ENCODE results near the gene SURF2.
"Not testable (repeated sequence)": the region's sequence is repeated elsewhere in the genome, so short reads cannot be mapped to it uniquely, and the experiment has no call there.

The SURF2 gene

DNA sequence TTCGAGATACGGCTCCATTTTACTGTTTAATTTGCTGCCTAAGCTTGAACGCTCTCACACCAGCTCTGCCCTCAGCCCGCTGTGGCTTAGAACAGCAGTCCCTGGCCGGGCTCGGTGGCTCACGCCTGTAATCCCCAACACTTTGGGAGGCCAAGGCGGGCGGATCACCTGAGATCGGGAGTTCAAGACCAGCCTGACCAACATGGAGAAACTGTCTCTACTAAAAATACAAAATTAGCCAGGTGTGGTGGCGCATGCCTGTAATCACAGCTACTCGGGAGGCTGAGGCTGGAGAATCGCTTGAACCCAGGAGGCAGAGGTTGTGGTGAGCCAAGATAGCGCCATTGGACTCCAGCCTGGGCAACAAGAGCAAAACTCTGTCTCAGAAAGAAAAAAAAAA lies 20.9 kb downstream of the SURF2 start:
- not testable (repeated sequence) for DNase-seq (ENCODE audit: low read depth in 2 of 2)

DNA sequence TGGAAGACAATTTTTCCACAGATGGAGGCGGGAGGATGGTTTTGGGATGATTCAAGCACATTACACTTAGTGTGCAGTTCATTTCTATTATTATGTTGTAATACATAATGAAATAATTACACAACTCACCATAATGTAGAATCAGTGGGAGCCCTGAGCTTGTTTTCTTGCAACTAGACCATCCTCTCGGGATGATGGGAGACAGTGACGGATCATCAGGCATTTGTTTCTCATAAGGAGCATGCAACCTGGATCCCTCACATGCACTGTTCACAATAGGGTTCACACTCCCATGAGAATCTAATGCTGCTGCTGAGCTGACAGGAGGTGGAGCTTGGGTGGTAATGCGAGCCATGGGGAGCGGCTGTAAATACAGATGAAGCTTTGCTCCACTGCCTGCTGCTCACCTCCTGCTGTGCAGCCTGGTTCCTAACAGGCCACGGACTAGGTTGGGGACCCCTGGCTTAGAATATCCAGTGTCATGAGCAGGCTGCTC lies 21.4 kb downstream of the SURF2 start:
- no peak for DNase-seq (ENCODE audit: low read depth in 2 of 2)

DNA sequence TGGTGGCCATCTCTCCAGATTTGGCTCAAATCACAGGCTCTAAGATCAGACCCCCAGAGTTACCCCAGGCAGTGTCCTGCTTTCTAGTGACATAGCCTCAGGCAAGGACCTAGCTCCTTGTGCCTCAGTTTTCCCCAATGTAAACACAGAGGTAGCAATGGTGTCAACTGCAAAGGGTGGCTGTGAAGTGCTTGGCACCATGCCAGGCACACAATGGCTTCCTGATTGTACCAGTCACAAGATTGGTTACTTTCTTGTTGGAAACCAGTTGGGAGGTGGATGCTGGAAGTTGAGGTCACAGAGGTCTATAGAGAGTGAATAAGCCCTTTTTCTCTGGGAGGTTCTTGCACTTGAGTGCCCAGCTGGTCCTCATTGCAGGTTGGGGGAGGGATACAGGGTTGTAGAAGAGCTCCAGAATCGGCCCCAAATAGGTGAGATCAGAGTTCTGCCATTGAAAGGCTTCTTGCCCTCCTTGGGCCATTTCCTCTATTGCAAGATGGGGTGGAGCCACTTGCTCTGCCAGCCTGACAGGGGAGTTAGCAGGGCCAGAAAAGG lies 22.1 kb downstream of the SURF2 start:
- no peak for DNase-seq (ENCODE audit: low read depth in 2 of 2)

DNA sequence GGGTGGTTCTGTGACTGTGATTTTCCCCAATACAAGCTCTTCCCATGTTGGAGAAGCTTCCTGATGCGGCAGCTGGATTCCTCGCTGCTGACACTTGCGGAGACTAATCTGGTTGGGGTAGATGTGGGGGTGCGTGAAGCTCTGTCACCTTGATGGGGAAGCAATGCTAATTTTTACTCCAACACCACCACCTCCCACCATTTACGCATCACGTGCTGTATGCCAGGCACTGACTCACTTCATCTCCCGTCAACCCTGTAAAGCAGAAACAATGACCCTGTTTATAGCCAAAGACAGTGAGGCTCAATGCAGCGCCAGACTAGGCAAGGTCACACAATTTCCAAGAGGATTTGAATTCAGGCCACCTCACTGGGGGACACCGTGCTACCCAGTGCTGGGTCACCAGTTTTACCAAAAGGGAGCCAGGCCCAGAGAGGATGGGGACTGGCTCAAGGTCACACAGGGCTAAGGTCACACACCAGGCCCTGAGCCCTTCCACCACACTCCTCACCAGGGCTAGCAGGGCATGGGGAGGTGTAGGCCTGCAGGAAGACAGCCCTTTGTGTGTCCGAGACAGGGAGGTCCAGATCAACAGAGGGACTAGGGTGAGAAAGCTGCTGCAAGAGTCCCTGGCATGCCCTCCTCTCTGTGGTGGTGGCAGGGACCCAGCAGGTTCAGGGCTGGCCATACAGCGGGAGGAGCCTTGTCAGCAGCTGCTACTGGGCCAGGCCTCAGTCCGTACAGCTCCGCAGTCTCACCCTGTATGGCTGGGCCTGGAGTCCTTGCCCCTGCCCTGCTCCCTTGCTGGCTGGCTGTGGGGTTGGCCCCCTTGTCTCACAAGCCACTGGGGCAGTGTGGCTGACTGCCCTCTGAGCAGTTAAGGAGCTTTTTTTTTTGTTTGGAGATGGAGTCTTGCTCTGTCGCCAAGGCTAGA lies 23.1 kb downstream of the SURF2 start:
- DNase-seq (ENCODE audit: low read depth in 2 of 2) = no peak

DNA sequence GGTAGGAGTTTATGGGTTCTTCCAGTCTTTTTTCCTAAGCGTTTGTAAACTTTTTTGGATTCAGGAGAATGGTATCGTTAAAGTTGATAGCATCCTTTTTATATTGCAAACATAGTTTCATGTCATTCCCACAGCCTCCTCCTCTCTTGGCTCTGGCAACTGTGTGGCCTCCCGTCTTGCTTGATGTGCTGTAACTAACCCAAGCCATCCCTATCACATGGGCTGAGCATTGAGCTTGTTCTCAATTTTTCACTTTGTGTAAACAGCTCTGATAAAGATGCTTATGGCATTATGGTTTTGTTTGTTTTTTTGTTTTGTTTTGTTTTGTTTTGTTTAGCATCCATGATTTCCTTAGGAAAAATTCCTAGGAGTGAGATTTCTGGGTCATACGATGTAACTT lies 24.4 kb downstream of the SURF2 start:
- DNase-seq (ENCODE audit: low read depth in 2 of 2) = no peak

DNA sequence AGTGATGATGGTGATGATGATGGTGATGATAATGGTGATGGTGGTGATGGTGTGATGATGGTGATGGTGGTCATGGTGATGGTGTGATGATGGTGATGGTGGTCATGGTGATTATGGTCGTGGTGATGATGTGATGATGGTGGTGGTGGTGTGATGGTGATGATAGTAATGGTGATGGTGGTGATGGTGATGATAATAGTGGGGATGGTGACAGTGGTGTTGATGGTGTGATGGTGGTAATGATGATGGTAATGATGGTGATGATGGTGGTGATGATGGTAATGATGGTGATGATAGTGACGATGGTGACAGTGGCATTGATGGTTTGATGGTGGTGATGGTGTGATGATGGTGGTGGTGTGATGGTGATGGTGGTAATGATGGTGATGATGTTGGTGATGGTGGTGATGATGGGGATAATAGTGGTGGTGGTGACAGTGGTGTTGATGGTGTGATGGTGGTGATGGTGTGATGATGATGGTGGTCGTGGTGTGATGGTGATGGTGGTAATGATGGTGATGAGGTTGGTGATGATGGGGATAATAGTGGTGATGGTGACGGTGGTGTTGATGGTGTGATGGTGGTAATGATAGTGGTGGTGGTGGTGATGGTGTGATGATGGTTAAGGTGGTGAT lies 26.3 kb downstream of the SURF2 start:
- no peak for DNase-seq (ENCODE audit: low read depth in 2 of 2)

DNA sequence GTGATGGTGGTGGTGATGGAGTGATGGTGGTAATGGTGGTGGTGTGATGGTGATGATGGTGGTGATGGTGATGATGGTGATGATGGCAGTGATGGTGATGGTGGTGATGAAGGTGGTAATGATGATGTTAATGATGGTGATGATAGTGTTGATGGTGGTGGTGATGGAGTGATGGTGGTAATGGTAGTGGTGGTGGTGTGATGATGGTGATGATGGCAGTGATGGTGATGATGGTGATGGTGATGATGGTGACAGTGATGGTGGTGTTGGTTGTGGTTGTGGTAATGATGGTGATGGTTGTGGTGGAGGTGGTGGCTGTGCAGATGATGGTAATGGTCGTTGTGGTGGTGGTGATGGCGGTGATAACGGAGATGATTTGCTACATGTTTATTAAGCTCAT lies 27.1 kb downstream of the SURF2 start:
- DNase-seq (ENCODE audit: low read depth in 2 of 2) = no peak

DNA sequence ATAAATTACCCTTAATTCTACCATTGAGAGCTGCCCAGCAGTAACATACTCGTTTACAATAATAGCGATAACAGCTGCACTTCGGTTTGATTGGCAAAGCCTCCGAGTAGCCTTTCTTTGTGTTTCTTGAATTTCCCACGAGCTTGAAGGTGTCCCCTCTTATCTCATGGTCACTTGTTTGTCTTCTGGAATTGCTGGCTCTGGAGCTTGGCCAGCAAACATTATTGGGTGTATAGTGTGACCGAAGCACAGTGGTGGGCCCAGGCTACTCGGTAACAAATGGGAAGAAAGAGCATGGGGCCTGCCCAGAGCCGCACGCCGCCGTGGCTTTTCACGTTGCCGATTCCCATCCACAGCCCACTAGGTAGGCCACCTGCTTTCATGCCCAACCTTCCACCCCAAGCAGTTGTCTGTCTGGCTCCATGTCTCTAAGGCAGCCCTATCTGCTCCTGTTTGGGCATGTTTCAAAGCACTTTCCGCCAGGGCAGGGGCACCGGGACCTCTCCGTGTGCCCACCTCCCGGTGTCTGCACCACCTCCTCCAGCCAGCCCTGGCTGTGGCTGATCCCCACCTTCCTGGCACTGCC lies 28.5 kb downstream of the SURF2 start:
- no peak for DNase-seq (ENCODE audit: low read depth in 2 of 2)

DNA sequence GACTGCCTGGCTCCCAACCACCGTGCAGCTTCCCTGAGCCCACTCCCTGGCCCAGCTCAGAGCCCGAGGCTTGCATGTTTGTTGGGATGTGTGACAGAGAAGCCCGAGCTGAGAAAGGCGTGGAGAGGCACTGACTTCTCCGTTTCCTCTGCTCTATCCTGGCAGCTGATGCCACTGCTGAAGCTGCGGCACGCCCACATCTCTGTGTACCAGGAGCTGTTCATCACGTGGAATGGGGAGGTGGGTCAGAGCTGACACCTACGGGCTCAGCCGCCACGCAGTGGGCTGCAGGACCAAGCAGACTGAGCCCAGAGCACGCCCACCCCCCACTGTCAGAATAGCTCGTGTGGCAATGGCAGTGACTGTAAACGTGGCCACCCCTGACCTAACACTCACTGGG lies 29.1 kb downstream of the SURF2 start:
- DNase-seq (ENCODE audit: low read depth in 2 of 2) = no peak

DNA sequence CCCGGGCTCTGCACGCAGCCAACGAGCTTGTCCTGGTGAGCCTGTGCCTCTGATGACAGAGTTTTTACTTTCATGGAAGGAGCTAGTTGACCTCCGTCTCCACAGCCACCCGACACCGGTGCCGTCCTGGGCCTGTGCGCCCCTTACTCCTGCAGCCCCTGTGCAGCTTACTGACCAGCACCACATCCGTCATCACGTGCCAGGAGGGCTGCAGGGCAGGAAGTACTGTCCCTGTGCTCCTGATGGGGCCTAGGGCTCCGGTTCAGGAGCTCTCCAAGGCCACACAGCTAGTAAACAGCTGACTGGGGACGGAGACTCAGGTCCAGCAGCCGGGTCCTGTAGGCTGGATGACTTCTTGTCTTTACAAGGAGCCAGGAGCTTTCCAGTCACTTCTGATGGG lies 30.0 kb downstream of the SURF2 start:
- DNase-seq (ENCODE audit: low read depth in 2 of 2) = no peak

DNA sequence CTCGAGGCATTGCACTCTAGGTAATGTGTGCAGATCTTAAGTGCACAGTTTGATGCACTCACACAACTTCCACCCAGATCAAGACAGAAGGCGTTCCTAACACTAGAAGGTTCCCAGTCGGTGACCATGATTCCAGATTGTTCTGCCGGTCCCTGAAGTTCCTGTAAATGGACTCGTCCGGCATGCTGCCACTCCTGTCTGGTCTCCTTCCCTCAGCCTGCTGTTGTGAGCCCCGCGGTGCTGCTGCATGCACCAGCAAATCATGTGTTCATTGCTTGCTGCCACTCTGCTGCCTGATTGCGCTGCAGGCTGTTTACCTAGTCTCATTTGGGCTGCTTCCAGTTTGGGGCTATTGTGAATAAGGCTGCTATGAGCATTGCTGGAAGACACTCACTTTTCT lies 31.3 kb downstream of the SURF2 start:
- no peak for DNase-seq (ENCODE audit: low read depth in 2 of 2)

DNA sequence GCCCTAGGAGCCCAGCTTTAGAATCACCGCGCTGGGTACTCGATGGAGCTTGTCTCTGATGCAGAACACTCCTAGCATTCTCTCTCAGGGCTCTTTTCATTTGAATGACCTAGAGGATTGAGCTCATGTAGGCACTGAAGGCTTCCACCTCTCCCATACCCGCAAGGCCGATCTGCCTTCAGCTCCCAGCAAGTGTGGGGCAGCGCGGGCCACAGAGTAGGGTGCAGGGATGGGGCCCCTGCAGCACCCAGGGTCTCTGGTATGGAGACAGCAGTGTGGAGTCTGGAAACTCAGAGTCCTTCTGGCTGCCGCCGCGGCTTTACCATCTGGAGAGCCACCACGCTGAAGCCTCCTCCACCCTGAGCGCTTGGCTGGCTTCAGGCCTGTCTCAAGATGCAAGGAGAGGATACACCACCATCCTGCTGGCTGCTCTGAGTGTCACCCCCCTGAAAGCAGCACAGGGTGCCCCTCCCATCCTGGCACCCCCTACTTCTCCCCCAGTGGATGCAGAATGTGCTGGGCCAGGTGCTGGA lies 32.7 kb downstream of the SURF2 start:
- no peak for DNase-seq (ENCODE audit: low read depth in 2 of 2)

DNA sequence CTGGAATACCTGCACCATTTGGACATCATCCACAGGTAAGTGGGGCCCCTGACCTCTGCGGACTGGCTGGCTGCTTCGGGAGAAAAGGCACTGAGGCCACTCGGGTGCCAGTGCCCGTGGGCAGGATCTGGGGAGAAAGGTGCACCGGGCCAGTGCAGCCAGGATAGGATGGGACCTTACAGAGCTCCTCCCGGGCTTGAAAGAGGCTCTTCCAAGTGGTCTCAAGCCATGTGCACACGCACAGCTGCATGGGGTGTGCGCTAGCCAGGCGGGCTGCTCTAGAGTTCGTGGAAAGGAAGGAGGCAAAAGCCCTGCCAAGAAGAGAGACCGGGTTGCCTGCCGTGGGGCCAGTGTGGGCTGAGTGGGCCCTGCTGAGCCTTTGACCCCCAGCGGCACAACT lies 33.2 kb downstream of the SURF2 start:
- DNase-seq (ENCODE audit: low read depth in 2 of 2) = no peak

DNA sequence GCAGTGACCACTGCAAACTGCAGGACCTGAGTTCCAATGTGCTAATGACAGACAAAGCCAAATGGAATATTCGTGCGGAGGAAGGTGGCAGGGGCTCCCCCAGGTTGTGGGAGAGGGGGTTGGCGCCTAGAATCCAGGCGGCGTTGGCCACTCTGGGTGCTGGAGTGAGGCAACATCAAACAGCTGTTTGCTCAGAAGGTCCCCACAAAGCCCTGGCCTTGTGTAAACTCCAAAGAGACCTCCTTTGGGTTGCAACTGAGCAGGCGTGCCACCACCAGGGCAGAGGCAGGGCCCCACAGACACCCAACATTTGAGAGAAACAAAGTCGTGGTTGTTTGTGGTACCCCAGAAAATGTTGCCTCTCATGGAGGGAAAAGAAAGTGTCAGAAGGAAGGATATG lies 34.4 kb downstream of the SURF2 start:
- no peak for DNase-seq (ENCODE audit: low read depth in 2 of 2)

DNA sequence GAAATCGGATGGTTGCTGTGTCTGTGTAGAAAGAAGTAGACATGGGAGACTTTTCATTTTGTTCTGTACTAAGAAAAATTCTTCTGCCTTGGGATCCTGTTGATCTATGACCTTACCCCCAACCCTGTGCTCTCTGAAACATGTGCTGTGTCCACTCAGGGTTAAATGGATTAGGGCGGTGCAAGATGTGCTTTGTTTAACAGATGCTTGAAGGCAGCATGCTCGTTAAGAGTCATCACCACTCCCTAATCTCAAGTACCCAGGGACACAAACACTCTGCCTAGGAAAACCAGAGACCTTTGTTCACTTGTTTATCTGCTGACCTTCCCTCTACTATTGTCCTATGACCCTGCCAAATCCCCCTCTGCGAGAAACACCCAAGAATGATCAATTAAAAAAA lies 35.1 kb downstream of the SURF2 start:
- not testable (repeated sequence) for DNase-seq (ENCODE audit: low read depth in 2 of 2)

DNA sequence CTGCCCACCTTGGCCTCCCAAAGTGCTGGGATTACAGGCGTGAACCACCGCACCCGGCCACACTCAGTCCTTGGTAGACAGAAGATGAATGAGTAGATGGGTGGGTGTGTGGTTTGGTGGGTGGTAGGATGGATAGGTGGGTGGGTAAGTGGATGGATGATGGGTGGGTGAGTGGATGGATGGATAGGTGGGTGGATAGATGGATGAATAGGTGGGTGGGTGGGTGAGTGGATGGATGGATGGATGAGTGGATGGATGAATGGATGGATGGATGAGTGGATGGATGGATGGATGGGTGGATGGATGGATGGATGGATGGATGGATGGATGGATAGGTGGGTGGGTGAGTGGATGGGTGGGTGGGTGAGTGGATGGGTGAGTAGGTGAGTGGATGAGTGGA lies 36.0 kb downstream of the SURF2 start:
- not testable (repeated sequence) for DNase-seq (ENCODE audit: low read depth in 2 of 2)

DNA sequence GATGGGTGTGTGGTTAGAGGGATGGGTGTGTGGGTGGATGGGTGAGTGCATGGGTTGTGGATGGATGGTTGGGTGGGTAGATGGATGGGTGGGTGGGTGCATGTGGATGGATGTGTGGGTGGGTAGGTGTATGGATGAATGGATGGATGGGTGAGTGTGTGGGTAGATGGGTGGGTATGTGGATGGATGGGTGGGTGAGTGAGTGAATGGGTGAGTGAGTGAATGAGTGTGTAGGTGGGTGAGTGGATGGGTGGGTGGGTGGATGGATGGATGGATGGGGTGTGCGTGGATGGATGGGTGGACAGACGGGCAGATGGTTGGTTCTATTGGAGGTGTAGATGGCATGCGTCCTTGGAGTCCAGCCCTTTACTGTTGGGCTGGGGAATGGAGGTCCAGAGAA lies 37.0 kb downstream of the SURF2 start:
- DNase-seq (ENCODE audit: low read depth in 2 of 2) = no peak

DNA sequence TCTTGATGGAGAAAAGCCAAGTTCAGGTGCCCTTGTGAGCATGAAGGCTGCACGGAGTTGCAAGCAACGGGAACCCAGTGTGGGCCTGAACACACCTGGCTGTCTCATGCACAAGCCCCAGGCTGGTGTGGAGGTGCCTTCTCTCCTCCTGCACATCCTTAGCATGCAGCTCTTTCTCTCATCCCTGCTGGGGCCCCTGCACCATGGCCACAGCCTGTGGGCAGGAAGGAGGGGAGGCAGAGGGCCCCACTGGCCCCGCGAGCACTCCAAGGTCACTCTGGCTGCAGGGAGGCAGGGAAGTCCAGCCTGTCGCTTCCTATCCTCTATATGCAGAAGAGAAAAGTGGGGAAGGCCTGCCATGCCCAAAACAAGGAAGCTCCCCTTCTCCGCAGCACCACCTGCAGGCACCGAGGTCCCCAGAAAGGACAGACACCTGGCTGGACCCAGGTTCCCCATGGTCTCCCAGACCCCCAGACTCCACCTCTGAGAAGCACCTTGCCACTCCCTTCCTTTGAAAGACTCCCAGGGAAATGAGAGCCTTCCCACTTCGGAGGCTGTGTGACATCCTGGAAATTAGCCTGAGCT lies 38.4 kb downstream of the SURF2 start:
- no peak for DNase-seq (ENCODE audit: low read depth in 2 of 2)

DNA sequence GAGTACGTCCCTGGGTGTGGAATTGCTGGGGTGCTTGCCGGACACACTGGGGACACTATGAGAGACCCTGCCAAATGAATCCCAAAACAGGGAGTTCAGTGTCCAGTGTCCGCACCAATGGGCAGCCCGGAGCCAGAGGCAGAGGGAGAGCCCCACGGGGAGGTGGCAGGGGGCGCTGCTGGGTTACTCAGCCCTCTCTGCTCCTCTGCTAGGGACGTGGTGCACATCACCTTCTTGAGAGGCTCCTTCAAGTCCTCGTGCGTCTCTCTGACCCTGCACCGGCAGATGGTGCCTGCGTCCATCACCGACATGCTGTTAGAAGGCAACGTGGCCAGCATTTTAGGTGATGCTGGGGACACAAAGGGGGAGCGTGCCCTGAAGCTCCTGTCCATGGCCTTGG lies 40.6 kb downstream of the SURF2 start:
- DNase-seq (ENCODE audit: low read depth in 2 of 2) = no peak

DNA sequence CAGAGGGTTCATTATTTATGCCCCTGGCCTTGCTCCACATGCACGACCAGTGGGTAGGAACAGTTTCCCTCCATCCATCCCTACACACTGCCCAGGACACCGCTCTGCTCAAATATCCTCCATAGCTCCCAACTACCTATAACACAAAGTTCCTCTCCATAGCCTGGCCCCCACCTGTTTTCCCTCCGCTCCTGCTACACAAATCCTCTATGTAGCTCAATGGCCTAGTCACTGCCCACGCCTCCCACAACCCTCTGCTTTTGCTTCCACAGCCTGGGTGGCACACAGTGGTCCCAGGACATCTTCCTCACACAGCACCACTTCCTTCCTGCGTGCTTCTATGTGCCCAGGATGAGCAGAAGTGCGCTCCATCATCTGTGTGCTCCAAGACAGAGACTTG lies 41.0 kb downstream of the SURF2 start:
- DNase-seq (ENCODE audit: low read depth in 2 of 2) = no peak

DNA sequence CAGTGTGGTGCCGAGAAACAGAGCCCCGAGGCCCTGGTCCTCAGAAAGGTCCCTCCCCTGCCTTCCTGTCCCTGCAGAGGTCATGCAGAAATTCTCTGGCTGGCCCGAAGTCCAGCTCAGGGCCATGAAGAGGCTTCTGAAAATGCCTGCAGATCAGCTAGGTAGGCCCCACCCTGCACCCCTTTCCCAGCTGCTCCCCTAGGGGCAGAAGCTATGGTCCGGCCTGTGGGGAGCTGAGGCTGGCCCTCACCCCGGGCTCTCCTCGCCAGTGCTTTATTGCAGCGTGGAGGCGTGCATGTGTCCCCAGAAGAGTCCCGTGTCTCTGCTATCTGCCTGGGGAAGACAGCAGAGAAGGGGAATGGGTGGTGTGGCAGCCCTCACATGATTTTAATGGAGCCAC lies 41.5 kb downstream of the SURF2 start:
- DNase-seq (ENCODE audit: low read depth in 2 of 2) = no peak

DNA sequence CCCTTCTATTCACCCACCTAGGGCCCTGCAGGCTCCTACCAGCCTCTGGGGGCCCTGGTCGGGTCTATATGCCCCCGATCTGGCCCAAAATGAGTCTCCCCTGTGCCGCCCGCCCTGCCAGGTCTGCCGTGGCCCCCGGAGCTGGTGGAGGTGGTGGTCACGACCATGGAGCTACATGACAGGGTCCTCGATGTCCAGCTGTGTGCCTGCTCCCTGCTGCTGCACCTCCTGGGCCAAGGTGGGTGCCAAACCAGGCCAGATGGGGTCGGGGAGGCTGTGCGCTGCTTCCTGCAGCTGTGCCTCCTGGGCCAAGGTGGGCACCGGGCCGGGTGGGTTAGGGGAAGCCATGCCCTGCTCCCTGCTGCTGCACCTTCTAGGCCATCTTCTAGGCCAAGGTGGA lies 43.9 kb downstream of the SURF2 start:
- no peak for DNase-seq (ENCODE audit: low read depth in 2 of 2)

All from stimulated activated CD4-positive, alpha-beta T cell treated with anti-CD3 and anti-CD28 coated beads, Interleukin-1b, Interleukin-23, amount 100 ng/mL, for 1 hour (primary cell).